GM12873 (cell line): ENCODE measurements around the gene PRPH2.

Experiments used
- TF ChIP-seq, protein P1 (sequence below): IDR thresholded peaks from 2 replicates; pipeline ENCODE4 v1.5.1; 2012; ENCODE audit warnings: low read depth, mild to moderate bottlenecking, moderate library complexity, low read length, control low read depth; ENCODE audit not compliant: insufficient read depth; ENCODE audit errors: missing control alignments

Gene PRPH2

DNA sequence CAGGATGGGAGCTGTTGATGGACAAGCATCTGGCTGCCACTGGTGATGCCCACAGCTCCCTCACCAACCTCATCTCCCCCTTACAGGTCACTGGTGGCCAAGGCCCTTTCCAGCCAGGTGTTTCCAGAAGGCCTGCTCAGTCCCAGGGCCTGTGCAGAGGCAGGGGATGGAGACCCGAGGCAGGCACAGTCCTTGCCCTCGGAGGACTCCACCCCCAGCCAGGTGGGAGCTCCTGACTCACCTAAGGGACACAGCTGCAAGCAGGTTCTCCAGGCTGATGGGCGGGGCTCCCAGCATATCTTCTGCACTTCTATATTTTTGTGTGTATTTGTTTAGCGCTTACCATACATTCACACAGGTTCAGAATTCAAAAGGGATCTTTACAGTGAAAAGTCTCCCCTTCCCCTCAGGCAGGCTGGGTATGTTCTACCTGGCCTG, 17.4 kb downstream of the PRPH2 start:
- TF ChIP-seq, protein P1, sequence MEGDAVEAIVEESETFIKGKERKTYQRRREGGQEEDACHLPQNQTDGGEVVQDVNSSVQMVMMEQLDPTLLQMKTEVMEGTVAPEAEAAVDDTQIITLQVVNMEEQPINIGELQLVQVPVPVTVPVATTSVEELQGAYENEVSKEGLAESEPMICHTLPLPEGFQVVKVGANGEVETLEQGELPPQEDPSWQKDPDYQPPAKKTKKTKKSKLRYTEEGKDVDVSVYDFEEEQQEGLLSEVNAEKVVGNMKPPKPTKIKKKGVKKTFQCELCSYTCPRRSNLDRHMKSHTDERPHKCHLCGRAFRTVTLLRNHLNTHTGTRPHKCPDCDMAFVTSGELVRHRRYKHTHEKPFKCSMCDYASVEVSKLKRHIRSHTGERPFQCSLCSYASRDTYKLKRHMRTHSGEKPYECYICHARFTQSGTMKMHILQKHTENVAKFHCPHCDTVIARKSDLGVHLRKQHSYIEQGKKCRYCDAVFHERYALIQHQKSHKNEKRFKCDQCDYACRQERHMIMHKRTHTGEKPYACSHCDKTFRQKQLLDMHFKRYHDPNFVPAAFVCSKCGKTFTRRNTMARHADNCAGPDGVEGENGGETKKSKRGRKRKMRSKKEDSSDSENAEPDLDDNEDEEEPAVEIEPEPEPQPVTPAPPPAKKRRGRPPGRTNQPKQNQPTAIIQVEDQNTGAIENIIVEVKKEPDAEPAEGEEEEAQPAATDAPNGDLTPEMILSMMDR: no peak

DNA sequence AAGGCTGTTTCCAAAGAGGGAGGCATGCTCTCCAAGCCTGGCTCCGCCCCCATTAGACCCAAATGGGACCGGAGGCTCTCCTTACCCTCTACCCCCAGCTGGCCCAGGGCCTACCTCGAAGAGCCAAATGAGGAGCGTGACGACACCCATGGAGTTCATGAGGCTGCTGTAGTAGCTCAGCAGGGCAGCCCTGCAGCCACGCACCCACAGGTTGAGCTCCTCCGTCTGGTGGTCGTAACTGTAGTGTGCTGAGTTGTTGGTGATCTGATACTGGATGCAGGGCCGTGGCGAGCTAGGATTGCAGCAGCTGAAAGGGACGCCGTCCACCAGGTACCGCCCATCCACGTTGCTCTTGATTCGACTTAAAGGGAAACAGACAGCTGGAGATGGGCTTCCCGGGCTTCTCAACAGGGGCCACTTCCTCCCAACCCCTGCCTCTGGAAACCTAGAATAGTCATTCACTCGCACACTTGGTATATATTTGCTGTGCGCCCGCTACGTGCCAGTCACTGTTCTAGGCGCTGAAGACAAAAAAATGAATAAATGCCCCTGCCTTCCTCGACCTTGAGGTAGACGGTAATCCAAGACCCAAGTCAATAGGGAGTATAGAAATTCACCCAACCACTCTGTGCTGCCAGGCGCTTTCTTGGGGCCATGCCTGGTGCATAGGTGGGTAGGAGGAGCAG, 18.0 kb downstream of the PRPH2 start:
- TF ChIP-seq, protein P1: no peak

GRCh38 chr6:42702200-42702599, 20.2 kb downstream of the PRPH2 start:
- TF ChIP-seq, protein P1: no peak

GRCh38 chr6:42698217-42698616, 24.2 kb downstream of the PRPH2 start:
- TF ChIP-seq, protein P1: no peak

DNA sequence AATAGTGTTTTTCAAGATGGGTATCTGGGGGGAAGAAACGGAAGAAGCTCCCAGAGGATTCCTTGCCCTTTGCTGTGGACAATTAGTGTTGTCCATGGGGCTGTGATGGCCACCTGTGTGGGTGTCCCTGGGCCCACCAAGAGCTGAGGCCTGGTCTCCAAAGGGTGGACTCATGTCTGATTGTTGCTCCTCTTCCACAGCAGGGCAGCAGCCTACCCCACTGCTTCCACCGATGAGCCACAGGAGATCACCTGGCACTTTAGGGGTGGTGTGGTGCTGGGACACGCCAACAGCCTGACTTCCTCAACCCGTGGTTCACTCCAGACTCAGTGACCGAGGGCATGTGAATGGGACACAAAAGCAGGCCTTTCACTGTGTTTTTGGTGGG, 25.1 kb downstream of the PRPH2 start:
- TF ChIP-seq, protein P1: no peak

GRCh38 chr6:42696526-42697267, 25.7 kb downstream of the PRPH2 start:
- TF ChIP-seq, protein P1: no peak

GRCh38 chr6:42694586-42694985, 27.8 kb downstream of the PRPH2 start:
- TF ChIP-seq, protein P1: no peak
